Mesothelial cell of epicardium (in vitro differentiated cells): ENCODE results near the gene C2orf68. TPM values are rescaled to one million over a fixed set of nuclear protein-coding genes. Genes with fewer than 3 reads are reported as not detected.

Source experiments
- DNase-seq, 2 experiments: peaks; one replicate each; pipeline ENCODE4 v3.0.0; 2021; ENCODE audit warnings: low spot score in 2 of 2; ENCODE audit not compliant: unreplicated experiment in 2 of 2
- H3K27ac Mint-ChIP-seq: 2 replicates; pipeline ENCODE4 v1.8.0; 2021; ENCODE audit warnings: mixed read lengths
- H3K27me3 Mint-ChIP-seq: 2 replicates; pipeline ENCODE4 v1.8.0; 2021; ENCODE audit warnings: low read depth, mixed read lengths
- H3K36me3 Mint-ChIP-seq: 2 replicates; pipeline ENCODE4 v1.8.0; 2021; ENCODE audit warnings: mixed read lengths
- H3K4me1 Mint-ChIP-seq: 2 replicates; pipeline ENCODE4 v1.8.0; 2021; ENCODE audit warnings: mixed read lengths
- H3K4me3 Mint-ChIP-seq: 2 replicates; pipeline ENCODE4 v1.8.0; 2021; ENCODE audit warnings: mild to moderate bottlenecking, moderate library complexity, mixed read lengths
- H3K9me3 Mint-ChIP-seq: 2 replicates; pipeline ENCODE4 v1.8.0; 2021; ENCODE audit warnings: mixed read lengths
- total RNA-seq: library from RNA; stranded (reverse); gene quantifications from 3 replicates; pipeline ENCODE4 v1.2.1, GENCODE V29; 2021
- TF ChIP-seq, protein P1 (sequence below): fragments of 200-600 bp; sonication (generic); IDR thresholded peaks from one replicate; pipeline ENCODE4 v1.5.0; 2021; ENCODE audit warnings: antibody characterized with exemption; ENCODE audit not compliant: unreplicated experiment

Gene C2orf68
- total RNA-seq, 1 donor from 2014 or later, result 74.6 TPM

DNA sequence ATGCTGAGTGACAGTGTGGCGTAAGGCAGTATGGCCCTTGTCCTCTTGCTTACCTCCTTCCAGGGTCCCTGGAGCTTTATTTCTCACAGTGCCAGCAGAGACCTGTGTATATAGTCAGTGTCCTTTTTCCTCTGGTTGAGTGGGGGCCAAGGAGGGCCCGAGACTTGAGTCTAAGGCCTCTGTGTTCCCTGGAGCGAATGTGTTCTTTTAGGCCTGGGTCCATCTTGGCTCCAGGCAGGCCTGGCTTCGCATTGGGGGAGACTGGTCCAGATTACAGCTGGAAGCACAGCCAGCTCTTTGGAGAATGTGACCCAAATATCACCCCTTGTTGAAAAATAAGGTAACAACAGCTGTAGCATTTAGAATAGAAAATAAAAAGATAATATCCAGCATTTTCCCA is 22.7 kb downstream of the C2orf68 start:
- H3K4me1 Mint-ChIP-seq, result peaks cover 3% of the 10 kb centered on the region
- no peak overlapping the region for H3K27ac Mint-ChIP-seq
- no peaks in the 10 kb centered on the region for H3K27me3 Mint-ChIP-seq
- TF ChIP-seq, protein P1, sequence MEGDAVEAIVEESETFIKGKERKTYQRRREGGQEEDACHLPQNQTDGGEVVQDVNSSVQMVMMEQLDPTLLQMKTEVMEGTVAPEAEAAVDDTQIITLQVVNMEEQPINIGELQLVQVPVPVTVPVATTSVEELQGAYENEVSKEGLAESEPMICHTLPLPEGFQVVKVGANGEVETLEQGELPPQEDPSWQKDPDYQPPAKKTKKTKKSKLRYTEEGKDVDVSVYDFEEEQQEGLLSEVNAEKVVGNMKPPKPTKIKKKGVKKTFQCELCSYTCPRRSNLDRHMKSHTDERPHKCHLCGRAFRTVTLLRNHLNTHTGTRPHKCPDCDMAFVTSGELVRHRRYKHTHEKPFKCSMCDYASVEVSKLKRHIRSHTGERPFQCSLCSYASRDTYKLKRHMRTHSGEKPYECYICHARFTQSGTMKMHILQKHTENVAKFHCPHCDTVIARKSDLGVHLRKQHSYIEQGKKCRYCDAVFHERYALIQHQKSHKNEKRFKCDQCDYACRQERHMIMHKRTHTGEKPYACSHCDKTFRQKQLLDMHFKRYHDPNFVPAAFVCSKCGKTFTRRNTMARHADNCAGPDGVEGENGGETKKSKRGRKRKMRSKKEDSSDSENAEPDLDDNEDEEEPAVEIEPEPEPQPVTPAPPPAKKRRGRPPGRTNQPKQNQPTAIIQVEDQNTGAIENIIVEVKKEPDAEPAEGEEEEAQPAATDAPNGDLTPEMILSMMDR, result no peak
- DNase-seq, result no peak
- H3K4me3 Mint-ChIP-seq, result no peak overlapping the region
- H3K36me3 Mint-ChIP-seq, result no peaks in the 10 kb centered on the region
- no peaks in the 10 kb centered on the region for H3K9me3 Mint-ChIP-seq

DNA sequence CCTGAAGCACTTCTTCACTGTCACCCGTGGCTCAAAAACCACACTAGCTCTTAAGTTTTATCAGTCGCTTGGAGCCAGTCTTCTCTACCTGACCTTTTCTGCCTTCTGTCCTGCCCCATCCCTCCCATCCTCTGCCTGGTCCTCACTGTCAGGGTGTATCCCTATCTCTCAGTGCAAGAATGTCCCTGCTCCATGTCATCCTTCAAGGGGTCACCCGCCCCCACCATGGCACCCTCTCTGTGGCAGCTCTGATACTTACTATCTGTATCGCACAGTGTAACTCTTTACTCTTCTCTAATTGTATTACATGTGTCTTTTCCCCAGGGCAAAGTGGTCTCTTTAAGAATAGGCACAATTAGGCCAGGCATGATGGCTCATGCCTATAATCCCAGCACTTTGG is 23.2 kb downstream of the C2orf68 start:
- H3K36me3 Mint-ChIP-seq, result no peaks in the 10 kb centered on the region
- H3K27ac Mint-ChIP-seq, result no peak overlapping the region
- H3K4me3 Mint-ChIP-seq, result no peak overlapping the region
- H3K4me1 Mint-ChIP-seq, result peaks cover 3% of the 10 kb centered on the region
- TF ChIP-seq, protein P1, result no peak
- H3K27me3 Mint-ChIP-seq, result no peaks in the 10 kb centered on the region
- no peak for DNase-seq
- no peaks in the 10 kb centered on the region for H3K9me3 Mint-ChIP-seq

DNA sequence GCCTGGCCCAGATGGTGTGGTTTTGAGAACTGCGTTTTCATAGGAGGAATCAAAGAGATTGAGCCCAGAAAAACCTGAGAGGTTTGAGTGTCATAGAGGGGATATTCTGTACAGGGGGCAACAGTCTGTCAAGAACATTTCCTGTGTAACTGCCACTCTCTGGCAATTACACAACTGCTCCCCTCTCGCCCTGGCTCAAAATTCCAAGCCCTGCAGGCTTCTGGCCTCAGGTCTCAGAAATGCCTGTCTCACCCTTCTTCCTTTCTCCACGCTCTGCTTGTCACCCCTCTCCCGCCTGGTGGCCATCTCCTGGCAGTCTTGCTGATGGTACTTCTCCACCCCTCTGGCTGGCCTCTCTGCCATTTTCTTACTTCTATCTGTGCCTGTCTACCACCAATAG is 23.6 kb downstream of the C2orf68 start:
- no peak for DNase-seq
- no peaks in the 10 kb centered on the region for H3K36me3 Mint-ChIP-seq
- TF ChIP-seq, protein P1, result no peak
- H3K27ac Mint-ChIP-seq, result no peak overlapping the region
- no peaks in the 10 kb centered on the region for H3K27me3 Mint-ChIP-seq
- H3K9me3 Mint-ChIP-seq, result no peaks in the 10 kb centered on the region
- H3K4me3 Mint-ChIP-seq, result no peak overlapping the region
- peaks cover 3% of the 10 kb centered on the region for H3K4me1 Mint-ChIP-seq

DNA sequence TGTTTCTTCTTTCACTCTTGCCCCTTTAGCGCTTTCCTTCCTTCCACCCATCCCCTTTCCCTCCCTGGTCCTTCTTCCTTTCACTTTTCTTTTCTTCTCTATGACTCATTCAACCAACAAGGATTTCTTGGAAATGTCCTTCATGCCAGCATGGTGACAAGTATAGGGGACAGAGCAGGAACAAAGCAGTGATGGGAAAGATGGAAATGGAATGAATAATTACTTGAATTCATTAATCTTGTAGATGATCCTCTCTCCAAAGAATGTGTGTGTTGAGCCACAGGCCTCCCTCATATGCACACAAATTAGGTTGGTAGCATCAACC is 26.1 kb downstream of the C2orf68 start:
- peaks cover 4% of the 10 kb centered on the region for H3K36me3 Mint-ChIP-seq
- no peaks in the 10 kb centered on the region for H3K27me3 Mint-ChIP-seq
- no peak overlapping the region for H3K27ac Mint-ChIP-seq
- DNase-seq, result no peak
- TF ChIP-seq, protein P1, result no peak
- no peaks in the 10 kb centered on the region for H3K9me3 Mint-ChIP-seq
- no peak overlapping the region for H3K4me3 Mint-ChIP-seq
- peaks cover 3% of the 10 kb centered on the region for H3K4me1 Mint-ChIP-seq

DNA sequence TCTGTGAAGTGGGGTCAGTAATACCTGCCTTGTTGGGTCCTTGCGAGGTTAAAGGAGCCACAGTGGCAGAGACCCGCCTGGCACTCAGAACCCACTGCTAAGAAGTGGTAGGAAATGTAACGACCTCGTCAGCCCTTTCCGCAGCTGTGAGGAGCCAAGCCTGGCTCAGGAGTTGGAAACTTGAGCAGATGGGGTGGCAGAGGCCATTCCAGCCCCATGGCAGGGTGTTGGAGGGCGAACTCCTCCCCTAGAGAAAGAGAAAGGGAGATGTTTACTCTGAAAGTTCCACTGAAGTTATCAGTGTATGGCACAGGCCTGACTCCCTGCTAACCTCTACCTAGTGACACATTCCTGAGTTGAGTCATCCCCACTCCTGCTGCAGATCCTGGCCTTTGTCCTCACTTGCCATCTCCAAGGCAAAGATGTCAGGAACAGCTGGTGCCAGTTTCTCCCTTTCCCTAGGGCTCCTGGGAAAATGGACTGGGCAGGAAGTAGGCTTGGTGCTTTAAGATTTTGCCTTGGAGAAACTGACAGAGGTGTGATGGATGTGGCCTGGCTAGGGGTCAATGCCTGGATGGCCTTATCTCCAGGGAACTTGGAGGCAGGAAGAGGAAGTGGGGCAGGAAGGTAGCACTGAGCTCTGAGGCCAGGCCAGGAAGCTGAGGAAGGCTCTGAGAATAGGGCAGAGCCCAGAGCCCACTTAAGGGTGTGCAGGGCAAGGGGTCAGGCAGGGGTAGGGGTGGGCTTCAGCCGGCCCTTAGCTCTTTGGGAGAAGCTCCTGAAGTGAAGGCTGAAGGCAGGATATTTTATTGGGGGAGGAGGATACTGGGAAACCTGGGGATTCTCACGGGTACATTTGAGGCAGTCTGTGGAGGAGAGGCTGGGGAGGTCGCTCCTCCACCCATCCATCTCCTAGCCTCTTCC is 26.7 kb downstream of the C2orf68 start:
- H3K4me1 Mint-ChIP-seq, result peaks cover 5% of the 10 kb centered on the region
- H3K27ac Mint-ChIP-seq, result no peak overlapping the region
- H3K36me3 Mint-ChIP-seq, result peaks cover 7% of the 10 kb centered on the region
- TF ChIP-seq, protein P1, result no peak
- DNase-seq, result no peak
- H3K27me3 Mint-ChIP-seq, result no peaks in the 10 kb centered on the region
- H3K9me3 Mint-ChIP-seq, result no peaks in the 10 kb centered on the region
- H3K4me3 Mint-ChIP-seq, result no peak overlapping the region
